ENCODE measurements around the gene AP4B1.

AP4B1 gene

GRCh38 chr1:113861641-113862040 lies 43.0 kb downstream of the AP4B1 start:
- in situ Hi-C loops (cut with HindIII; ENCODE audit: low sequenced_read_pairs): no loop called here
- TF ChIP-seq CTCF (IDR thresholded peaks at IDR 0.05; ENCODE audit: low read depth, low read length, missing control alignments): no peak
- no peak for DNase-seq (ENCODE audit: low read depth)
- no peak overlapping the region for H3K4me3 ChIP-seq (ENCODE audit: low read depth, low read length)

- TF ChIP-seq CTCF (IDR thresholded peaks at IDR 0.05; ENCODE audit: low read depth, low read length, missing control alignments): no peak
- in situ Hi-C loops (cut with HindIII; ENCODE audit: low sequenced_read_pairs): no loop called here
- H3K4me3 ChIP-seq (ENCODE audit: low read depth, low read length): no peak overlapping the region
- DNase-seq (ENCODE audit: low read depth): peak; percentile 16
Measured at GRCh38 chr1:113860891-113861290, 43.7 kb downstream of the AP4B1 start.

GRCh38 chr1:113859478-113860175 lies 45.0 kb downstream of the AP4B1 start:
- TF ChIP-seq CTCF (IDR thresholded peaks at IDR 0.05; ENCODE audit: low read depth, low read length, missing control alignments): no peak
- in situ Hi-C loops (cut with HindIII; ENCODE audit: low sequenced_read_pairs): no loop called here
- no peak overlapping the region for H3K4me3 ChIP-seq (ENCODE audit: low read depth, low read length)
- no peak for DNase-seq (ENCODE audit: low read depth)

- no peak for DNase-seq (ENCODE audit: low read depth)
- TF ChIP-seq CTCF (IDR thresholded peaks at IDR 0.05; ENCODE audit: low read depth, low read length, missing control alignments): no peak
- H3K4me3 ChIP-seq (ENCODE audit: low read depth, low read length): no peak overlapping the region
- in situ Hi-C loops (cut with HindIII; ENCODE audit: low sequenced_read_pairs): no loop called here
Measured at GRCh38 chr1:113858982-113859381, 45.6 kb downstream of the AP4B1 start.

- in situ Hi-C loops (cut with HindIII; ENCODE audit: low sequenced_read_pairs): no loop called here
- H3K4me3 ChIP-seq (ENCODE audit: low read depth, low read length): no peak overlapping the region
- DNase-seq (ENCODE audit: low read depth): no peak
- no peak for TF ChIP-seq CTCF (IDR thresholded peaks at IDR 0.05; ENCODE audit: low read depth, low read length, missing control alignments)
Measured at GRCh38 chr1:113858418-113858817, 46.2 kb downstream of the AP4B1 start.

- no peak for TF ChIP-seq CTCF (IDR thresholded peaks at IDR 0.05; ENCODE audit: low read depth, low read length, missing control alignments)
- DNase-seq (ENCODE audit: low read depth): no peak
- in situ Hi-C loops (cut with HindIII; ENCODE audit: low sequenced_read_pairs): no loop called here
- no peak overlapping the region for H3K4me3 ChIP-seq (ENCODE audit: low read depth, low read length)
Measured at GRCh38 chr1:113857776-113858175, 46.8 kb downstream of the AP4B1 start.
